ENCODE results near the gene ARHGEF39.
A peak's percentile ranks its signal among the peaks of the same experiment; 100 is the strongest.

DNA sequence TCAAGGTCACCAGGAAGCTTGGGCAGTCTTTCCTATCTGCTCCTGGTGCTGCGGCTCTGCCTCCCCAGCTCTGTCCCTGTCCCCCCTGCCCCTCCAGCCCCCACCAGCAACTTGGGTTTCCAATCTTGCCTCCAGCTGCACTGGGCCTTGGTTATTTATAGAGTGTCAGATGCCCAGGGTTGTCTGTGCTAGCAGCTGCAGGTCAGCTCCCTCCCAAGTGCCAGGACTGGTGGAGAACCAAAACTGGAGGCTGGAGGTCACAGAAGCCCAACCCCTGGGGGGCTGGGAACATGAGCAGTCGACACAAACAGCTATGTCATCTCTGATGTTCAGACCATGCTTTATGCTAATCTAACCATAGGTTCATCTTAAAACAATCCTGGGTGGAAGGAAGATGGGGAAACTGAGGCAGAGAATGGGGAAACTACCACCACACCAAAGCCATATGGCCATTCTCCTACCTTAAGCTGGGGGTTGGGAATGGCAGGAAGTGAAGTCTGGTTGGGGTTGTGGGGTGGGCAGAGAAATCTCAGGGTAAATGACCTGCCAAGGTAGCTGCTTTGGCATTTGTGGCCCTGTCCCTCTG is 23.1 kb upstream of the ARHGEF39 start:
- TF ChIP-seq EP300 (IDR thresholded peaks at IDR 0.05) (no peak), POLR2AphosphoS5 (IDR thresholded peaks at IDR 0.05) (peak; percentile 64), POLR2A (IDR thresholded peaks at IDR 0.05) (peak in 1 of 2 donors; percentile 9)
- TF ChIP-seq, protein P1, sequence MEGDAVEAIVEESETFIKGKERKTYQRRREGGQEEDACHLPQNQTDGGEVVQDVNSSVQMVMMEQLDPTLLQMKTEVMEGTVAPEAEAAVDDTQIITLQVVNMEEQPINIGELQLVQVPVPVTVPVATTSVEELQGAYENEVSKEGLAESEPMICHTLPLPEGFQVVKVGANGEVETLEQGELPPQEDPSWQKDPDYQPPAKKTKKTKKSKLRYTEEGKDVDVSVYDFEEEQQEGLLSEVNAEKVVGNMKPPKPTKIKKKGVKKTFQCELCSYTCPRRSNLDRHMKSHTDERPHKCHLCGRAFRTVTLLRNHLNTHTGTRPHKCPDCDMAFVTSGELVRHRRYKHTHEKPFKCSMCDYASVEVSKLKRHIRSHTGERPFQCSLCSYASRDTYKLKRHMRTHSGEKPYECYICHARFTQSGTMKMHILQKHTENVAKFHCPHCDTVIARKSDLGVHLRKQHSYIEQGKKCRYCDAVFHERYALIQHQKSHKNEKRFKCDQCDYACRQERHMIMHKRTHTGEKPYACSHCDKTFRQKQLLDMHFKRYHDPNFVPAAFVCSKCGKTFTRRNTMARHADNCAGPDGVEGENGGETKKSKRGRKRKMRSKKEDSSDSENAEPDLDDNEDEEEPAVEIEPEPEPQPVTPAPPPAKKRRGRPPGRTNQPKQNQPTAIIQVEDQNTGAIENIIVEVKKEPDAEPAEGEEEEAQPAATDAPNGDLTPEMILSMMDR (IDR thresholded peaks at IDR 0.05), result no peak
